ENCODE data around the gene SERTAD1.

SERTAD1 gene

GRCh38 chr19:40445780-40446262 is 20.0 kb upstream of the SERTAD1 start:
- Histone ChIP-seq H3K27ac (ENCODE audit: low read depth, low read length, poor library complexity, severe bottlenecking) (no peak overlapping the region), H3K4me2 (ENCODE audit: low read length) (no peak overlapping the region), H3K4me3 (ENCODE audit: low read depth, low read length, poor library complexity, severe bottlenecking) (no peak overlapping the region), H3K79me2 (ENCODE audit: insufficient read depth, low read length) (peaks cover 10% of the 10 kb centered on the region), H3K9me2 (ENCODE audit: low read depth, low read length) (no peaks in the 10 kb centered on the region), H3K36me3 (ENCODE audit: insufficient read depth, low read length) (peaks cover 14% of the 10 kb centered on the region; the same call in 1 of the 2 replicates), H3K9me3 (ENCODE audit: low read length) (no peaks in the 10 kb centered on the region), H3K27me3 (ENCODE audit: insufficient read depth, low read length) (no peaks in the 10 kb centered on the region), H4K20me1 (ENCODE audit: insufficient read depth, low read length) (no peaks in the 10 kb centered on the region), H3K9ac (ENCODE audit: low read length) (no peak overlapping the region), H3K4me1 (ENCODE audit: insufficient read depth, low read length, severe bottlenecking) (peaks cover 13% of the 10 kb centered on the region), H2AFZ (ENCODE audit: low read length) (no peak overlapping the region), H3F3A (ENCODE audit: insufficient read depth, low read length) (no peaks in the 10 kb centered on the region)
- no peak for TF ChIP-seq EZH2 (IDR thresholded peaks at IDR 0.05; ENCODE audit: borderline replicate concordance, low read length)
- TF ChIP-seq, protein P1, sequence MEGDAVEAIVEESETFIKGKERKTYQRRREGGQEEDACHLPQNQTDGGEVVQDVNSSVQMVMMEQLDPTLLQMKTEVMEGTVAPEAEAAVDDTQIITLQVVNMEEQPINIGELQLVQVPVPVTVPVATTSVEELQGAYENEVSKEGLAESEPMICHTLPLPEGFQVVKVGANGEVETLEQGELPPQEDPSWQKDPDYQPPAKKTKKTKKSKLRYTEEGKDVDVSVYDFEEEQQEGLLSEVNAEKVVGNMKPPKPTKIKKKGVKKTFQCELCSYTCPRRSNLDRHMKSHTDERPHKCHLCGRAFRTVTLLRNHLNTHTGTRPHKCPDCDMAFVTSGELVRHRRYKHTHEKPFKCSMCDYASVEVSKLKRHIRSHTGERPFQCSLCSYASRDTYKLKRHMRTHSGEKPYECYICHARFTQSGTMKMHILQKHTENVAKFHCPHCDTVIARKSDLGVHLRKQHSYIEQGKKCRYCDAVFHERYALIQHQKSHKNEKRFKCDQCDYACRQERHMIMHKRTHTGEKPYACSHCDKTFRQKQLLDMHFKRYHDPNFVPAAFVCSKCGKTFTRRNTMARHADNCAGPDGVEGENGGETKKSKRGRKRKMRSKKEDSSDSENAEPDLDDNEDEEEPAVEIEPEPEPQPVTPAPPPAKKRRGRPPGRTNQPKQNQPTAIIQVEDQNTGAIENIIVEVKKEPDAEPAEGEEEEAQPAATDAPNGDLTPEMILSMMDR (IDR thresholded peaks at IDR 0.05; ENCODE audit: low read length) = no peak

DNA sequence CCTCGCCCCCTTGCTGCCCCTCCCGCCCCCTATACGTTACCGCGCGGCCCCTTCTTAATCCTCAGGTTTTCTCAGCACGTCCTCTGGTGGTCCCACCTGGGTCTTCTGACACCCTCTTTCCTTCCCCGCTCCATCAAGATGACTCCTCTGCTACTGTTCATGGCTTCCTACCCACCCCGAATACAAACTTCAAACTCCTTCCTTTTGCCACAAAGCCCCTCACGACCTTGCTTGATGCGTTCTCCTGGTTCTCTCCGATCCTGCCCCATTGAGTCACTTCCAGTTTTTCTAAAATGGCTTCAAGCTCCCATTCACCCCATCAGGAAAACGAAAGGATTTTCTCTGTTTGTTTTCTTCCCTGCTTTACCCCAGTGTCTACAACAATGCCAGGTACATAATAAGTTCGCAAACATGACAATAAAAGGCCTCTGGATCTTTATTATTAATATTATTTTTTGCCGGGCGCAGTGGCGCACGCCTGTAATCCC is 19.1 kb upstream of the SERTAD1 start:
- Histone ChIP-seq H3K36me3 (ENCODE audit: insufficient read depth, low read length) (peaks cover 21% of the 10 kb centered on the region; the same call in 1 of the 2 replicates), H2AFZ (ENCODE audit: low read length) (peak overlapping the region; percentile 68), H3K27ac (ENCODE audit: low read depth, low read length, poor library complexity, severe bottlenecking) (no peak overlapping the region)

GRCh38 chr19:40444000-40444824 is 18.4 kb upstream of the SERTAD1 start, which contains the start of gene SERTAD3:
TSS of gene SERTAD3 (minus strand) at chr19:40444335. CDS start at chr19:40442080, 2,255 bp downstream.
- H2AFZ ChIP-seq (ENCODE audit: low read length) = peak within 1 kb of the TSS; percentile 68
- H3K4me1 ChIP-seq (ENCODE audit: insufficient read depth, low read length, severe bottlenecking) = peaks cover 13% of the 10 kb centered on the region
- no peaks in the 10 kb centered on the region for H4K20me1 ChIP-seq (ENCODE audit: insufficient read depth, low read length)
- no peaks in the 10 kb centered on the region for H3F3A ChIP-seq (ENCODE audit: insufficient read depth, low read length)
- peak within 1 kb of the TSS; percentile 78 for H3K4me2 ChIP-seq (ENCODE audit: low read length)
- no peaks in the 10 kb centered on the region for H3K9me2 ChIP-seq (ENCODE audit: low read depth, low read length)
- peak within 1 kb of the TSS; percentile 88 for H3K4me3 ChIP-seq (ENCODE audit: low read depth, low read length, poor library complexity, severe bottlenecking)
- TF ChIP-seq EZH2 (IDR thresholded peaks at IDR 0.05; ENCODE audit: borderline replicate concordance, low read length) = no peak
- TF ChIP-seq, protein P1 (IDR thresholded peaks at IDR 0.05; ENCODE audit: low read length) = no peak
- H3K9me3 ChIP-seq (ENCODE audit: low read length) = no peaks in the 10 kb centered on the region
- H3K79me2 ChIP-seq (ENCODE audit: insufficient read depth, low read length) = peaks cover 10% of the 10 kb centered on the region
- H3K9ac ChIP-seq (ENCODE audit: low read length) = peak within 1 kb of the TSS; percentile 94
- peak within 1 kb of the TSS; percentile 88 for H3K27ac ChIP-seq (ENCODE audit: low read depth, low read length, poor library complexity, severe bottlenecking)
- H3K36me3 ChIP-seq (ENCODE audit: insufficient read depth, low read length) = peaks cover 21% of the 10 kb centered on the region; the same call in 1 of the 2 replicates
- H3K27me3 ChIP-seq (ENCODE audit: insufficient read depth, low read length) = no peaks in the 10 kb centered on the region

More for the DNA sequence above, 19.1 kb upstream of the SERTAD1 start:
- Histone ChIP-seq H3K9me3 (ENCODE audit: low read length) (no peaks in the 10 kb centered on the region), H3F3A (ENCODE audit: insufficient read depth, low read length) (no peaks in the 10 kb centered on the region), H3K4me1 (ENCODE audit: insufficient read depth, low read length, severe bottlenecking) (peaks cover 13% of the 10 kb centered on the region), H3K27me3 (ENCODE audit: insufficient read depth, low read length) (no peaks in the 10 kb centered on the region), H4K20me1 (ENCODE audit: insufficient read depth, low read length) (no peaks in the 10 kb centered on the region), H3K4me3 (ENCODE audit: low read depth, low read length, poor library complexity, severe bottlenecking) (peak overlapping the region; percentile 88), H3K79me2 (ENCODE audit: insufficient read depth, low read length) (peaks cover 10% of the 10 kb centered on the region), H3K9ac (ENCODE audit: low read length) (peak overlapping the region; percentile 51; the same call in 1 of the 2 replicates), H3K4me2 (ENCODE audit: low read length) (peak overlapping the region; percentile 78), H3K9me2 (ENCODE audit: low read depth, low read length) (no peaks in the 10 kb centered on the region)
- TF ChIP-seq, protein P1 (IDR thresholded peaks at IDR 0.05; ENCODE audit: low read length) = peak; percentile 54
- TF ChIP-seq EZH2 (IDR thresholded peaks at IDR 0.05; ENCODE audit: borderline replicate concordance, low read length) = no peak

Measured in OCI-LY1 (cell line).